ENCODE data around the gene CDC123. TPM values are rescaled to one million over a fixed set of nuclear protein-coding genes. Genes with fewer than 3 reads are reported as not detected.

Gene CDC123
- total and polyA plus RNA-seq, 2 donors (not counting 3 experiments of a cell fraction or from before 2014, with no cell fraction given): 65.6 to 106 TPM

DNA sequence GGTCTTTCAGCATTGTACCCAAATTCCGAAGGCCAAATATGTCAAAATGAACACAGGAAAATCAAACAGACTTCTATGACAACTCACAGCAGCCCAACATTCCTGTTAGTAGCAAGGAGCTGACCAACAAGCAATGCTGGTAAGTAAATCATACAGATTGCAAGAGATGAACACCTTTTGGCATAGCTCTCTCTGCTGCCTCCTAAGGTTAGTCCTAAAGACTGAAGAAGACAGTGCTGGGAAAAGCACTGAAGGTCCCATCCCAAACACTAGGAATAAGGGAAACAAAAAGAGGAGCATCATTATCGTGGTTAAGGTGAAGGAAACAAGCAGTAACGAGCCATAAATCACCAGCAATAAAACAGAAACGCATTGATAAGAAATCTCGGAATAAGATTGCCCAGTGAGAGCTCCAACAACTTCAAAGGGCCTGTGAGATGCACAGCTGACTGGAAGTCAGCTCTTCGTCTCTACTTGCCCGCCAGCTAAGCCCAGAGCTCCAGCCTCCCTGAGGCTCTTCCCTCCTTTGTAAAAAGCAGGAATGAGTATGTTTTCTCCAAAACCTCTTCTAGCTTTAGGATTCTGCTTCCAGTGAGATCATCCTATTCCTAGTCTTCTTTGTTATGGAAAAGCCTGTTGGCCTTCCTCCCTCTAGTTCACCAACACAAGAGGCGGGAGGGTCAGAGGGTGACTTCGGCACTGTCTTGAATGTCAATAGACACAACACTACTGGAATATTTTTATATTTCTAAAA is 15.6 kb upstream of the CDC123 start:
- DNase-seq (ENCODE audit: low read depth, low spot score) (no peak), FAIRE-seq (peak; percentile 35)
- Histone ChIP-seq H3K27me3 (ENCODE audit: control insufficient read depth in 2 of 2, insufficient read depth in 2 of 2, low read length in 2 of 2) (no peaks in the 10 kb centered on the region), H3K4me1 (ENCODE audit: control insufficient read depth, extremely low read depth, insufficient read depth, low read length) (no peaks in the 10 kb centered on the region), H3K4me3 (replicated peaks in 1 of 3; ENCODE audit: insufficient read depth in 1 of 3, low read depth in 1 of 3, low read length in 3 of 3) (no peak overlapping the region), H2AFZ (ENCODE audit: low read depth, low read length) (no peak overlapping the region), H3K27ac (ENCODE audit: insufficient read depth, low read depth, low read length) (no peak overlapping the region), H3K9me1 (replicated peaks; ENCODE audit: control insufficient read depth, extremely low read depth, insufficient read depth, low read length) (no peaks in the 10 kb centered on the region), H3K36me3 (ENCODE audit: control insufficient read depth in 2 of 2, extremely low read depth in 1 of 2, insufficient read depth in 2 of 2, low read length in 2 of 2) (peaks cover 8 to 21% of the 10 kb centered on the region in 2 experiments), H3K9me3 (replicated peaks; ENCODE audit: control insufficient read depth, insufficient read depth, low read length) (no peaks in the 10 kb centered on the region), H4K20me1 (replicated peaks; ENCODE audit: control insufficient read depth, extremely low read depth, insufficient read depth, low read length) (no peaks in the 10 kb centered on the region), H3K79me2 (ENCODE audit: control insufficient read depth, insufficient read depth, low read length) (no peaks in the 10 kb centered on the region), H3K9ac (replicated peaks; ENCODE audit: extremely low read depth, insufficient read depth, low read length) (no peak overlapping the region), H3K4me2 (ENCODE audit: insufficient read depth, low read length) (no peak overlapping the region)
- ChIA-PET POLR2A (no interaction called here), CTCF (no interaction called here)
- intact Hi-C loops (cut with micrococcal nuclease): no loop called here
- dilution Hi-C loops (cut with MboI; ENCODE audit: extremely low pct_ligation_motif_present, low sequenced_read_pairs): no loop called here
- no TSS peak for BruUV-seq (replicated peaks)
- TF ChIP-seq, protein P1, sequence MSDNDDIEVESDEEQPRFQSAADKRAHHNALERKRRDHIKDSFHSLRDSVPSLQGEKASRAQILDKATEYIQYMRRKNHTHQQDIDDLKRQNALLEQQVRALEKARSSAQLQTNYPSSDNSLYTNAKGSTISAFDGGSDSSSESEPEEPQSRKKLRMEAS (IDR thresholded peaks at IDR 0.05; ENCODE audit: insufficient read depth, insufficient read length): no peak

DNA sequence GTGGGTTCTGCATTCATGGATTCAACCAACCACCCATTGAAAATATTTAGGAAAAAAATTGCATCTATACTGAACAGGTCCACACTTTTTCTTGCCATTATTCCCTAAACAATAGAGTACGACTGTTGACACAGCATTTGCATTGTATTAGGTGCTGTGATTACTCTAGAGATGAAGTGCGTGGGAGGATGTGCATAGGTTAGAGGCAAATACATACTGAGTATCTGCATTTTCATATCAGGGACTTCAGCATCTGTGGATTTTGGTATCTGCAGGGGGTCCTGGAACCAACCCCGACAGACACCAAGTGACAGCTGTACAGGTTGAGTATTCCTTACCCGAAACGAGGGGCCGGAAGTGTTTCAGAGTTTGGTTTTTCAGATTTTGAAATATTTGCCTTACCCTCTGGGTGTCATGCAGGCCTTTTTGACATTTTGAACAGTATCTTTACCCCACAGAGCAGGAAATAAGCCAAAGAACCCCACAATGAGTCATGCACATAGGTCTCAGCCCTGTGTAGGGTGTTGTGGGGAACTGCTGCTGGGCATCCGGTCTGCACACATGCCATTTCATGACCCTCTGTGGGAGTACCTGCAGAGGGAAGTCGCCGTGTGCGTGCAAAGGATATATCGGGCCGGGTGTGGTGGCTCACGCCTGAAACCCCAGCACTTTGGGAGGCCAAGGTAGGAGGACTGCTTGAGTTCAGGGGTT is 14.8 kb upstream of the CDC123 start:
- DNase-seq (ENCODE audit: low read depth, low spot score) (no peak), FAIRE-seq (no peak)
- Histone ChIP-seq H3K79me2 (ENCODE audit: control insufficient read depth, insufficient read depth, low read length) (no peaks in the 10 kb centered on the region), H3K9ac (replicated peaks; ENCODE audit: extremely low read depth, insufficient read depth, low read length) (no peak overlapping the region), H3K36me3 (ENCODE audit: control insufficient read depth in 2 of 2, extremely low read depth in 1 of 2, insufficient read depth in 2 of 2, low read length in 2 of 2) (peaks cover 6 to 23% of the 10 kb centered on the region in 2 experiments), H3K4me3 (replicated peaks in 1 of 3; ENCODE audit: insufficient read depth in 1 of 3, low read depth in 1 of 3, low read length in 3 of 3) (no peak overlapping the region), H3K9me1 (replicated peaks; ENCODE audit: control insufficient read depth, extremely low read depth, insufficient read depth, low read length) (no peaks in the 10 kb centered on the region), H2AFZ (ENCODE audit: low read depth, low read length) (no peak overlapping the region), H3K4me1 (ENCODE audit: control insufficient read depth, extremely low read depth, insufficient read depth, low read length) (peaks cover 6% of the 10 kb centered on the region), H3K27me3 (ENCODE audit: control insufficient read depth in 2 of 2, insufficient read depth in 2 of 2, low read length in 2 of 2) (no peaks in the 10 kb centered on the region), H3K9me3 (replicated peaks; ENCODE audit: control insufficient read depth, insufficient read depth, low read length) (no peaks in the 10 kb centered on the region), H3K27ac (ENCODE audit: insufficient read depth, low read depth, low read length) (no peak overlapping the region), H3K4me2 (ENCODE audit: insufficient read depth, low read length) (no peak overlapping the region), H4K20me1 (replicated peaks; ENCODE audit: control insufficient read depth, extremely low read depth, insufficient read depth, low read length) (no peaks in the 10 kb centered on the region)
- ChIA-PET CTCF (no interaction called here), POLR2A (no interaction called here)
- BruUV-seq (replicated peaks): no TSS peak
- TF ChIP-seq GATA2 (IDR thresholded peaks at IDR 0.05; ENCODE audit: insufficient read depth, insufficient read length, low read depth, low read length) (no peak), FOS (IDR thresholded peaks at IDR 0.05; ENCODE audit: borderline replicate concordance, insufficient read depth, low read length) (no peak), POLR2AphosphoS5 (IDR thresholded peaks at IDR 0.05; ENCODE audit: insufficient read depth, low read depth, low read length) (no peak), MYC (IDR thresholded peaks at IDR 0.05; ENCODE audit: low read depth, low read length) (no peak), EZH2 (IDR thresholded peaks at IDR 0.05; ENCODE audit: borderline replicate concordance, low read depth, low read length, severe bottlenecking) (no peak), POLR2A (IDR thresholded peaks at IDR 0.05; ENCODE audit: low read depth, low read length) (no peak), JUN (IDR thresholded peaks at IDR 0.05; ENCODE audit: borderline replicate concordance, insufficient read depth, insufficient read length, low read depth) (no peak)
- TF ChIP-seq, protein P1 (IDR thresholded peaks at IDR 0.05; ENCODE audit: insufficient read depth, insufficient read length): no peak
- TF ChIP-seq, protein P2, sequence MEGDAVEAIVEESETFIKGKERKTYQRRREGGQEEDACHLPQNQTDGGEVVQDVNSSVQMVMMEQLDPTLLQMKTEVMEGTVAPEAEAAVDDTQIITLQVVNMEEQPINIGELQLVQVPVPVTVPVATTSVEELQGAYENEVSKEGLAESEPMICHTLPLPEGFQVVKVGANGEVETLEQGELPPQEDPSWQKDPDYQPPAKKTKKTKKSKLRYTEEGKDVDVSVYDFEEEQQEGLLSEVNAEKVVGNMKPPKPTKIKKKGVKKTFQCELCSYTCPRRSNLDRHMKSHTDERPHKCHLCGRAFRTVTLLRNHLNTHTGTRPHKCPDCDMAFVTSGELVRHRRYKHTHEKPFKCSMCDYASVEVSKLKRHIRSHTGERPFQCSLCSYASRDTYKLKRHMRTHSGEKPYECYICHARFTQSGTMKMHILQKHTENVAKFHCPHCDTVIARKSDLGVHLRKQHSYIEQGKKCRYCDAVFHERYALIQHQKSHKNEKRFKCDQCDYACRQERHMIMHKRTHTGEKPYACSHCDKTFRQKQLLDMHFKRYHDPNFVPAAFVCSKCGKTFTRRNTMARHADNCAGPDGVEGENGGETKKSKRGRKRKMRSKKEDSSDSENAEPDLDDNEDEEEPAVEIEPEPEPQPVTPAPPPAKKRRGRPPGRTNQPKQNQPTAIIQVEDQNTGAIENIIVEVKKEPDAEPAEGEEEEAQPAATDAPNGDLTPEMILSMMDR (IDR thresholded peaks at IDR 0.05; ENCODE audit: extremely low read depth in 1 of 2, insufficient read depth in 1 of 2, low read depth in 1 of 2, low read length in 2 of 2): no peak
- intact Hi-C loops (cut with micrococcal nuclease) (no loop called here), dilution Hi-C loops (cut with MboI; ENCODE audit: extremely low pct_ligation_motif_present, low sequenced_read_pairs) (no loop called here)

All from endothelial cell of umbilical vein (primary cell).